ENCODE results near the gene RNF167. TPM values are rescaled to one million over a fixed set of nuclear protein-coding genes. Genes with fewer than 3 reads are reported as not detected.

RNF167 gene
- total RNA-seq, 6 experiments from 2014 or later = 52.1 to 73.5 (median 57.5) TPM

- H3K4me3 ChIP-seq = peak within 1 kb of the TSS; percentile 86 to 100 (median 91)
- peak; percentile 56 for TF ChIP-seq POLR2A (IDR thresholded peaks at IDR 0.05)
- TF ChIP-seq, protein P1, sequence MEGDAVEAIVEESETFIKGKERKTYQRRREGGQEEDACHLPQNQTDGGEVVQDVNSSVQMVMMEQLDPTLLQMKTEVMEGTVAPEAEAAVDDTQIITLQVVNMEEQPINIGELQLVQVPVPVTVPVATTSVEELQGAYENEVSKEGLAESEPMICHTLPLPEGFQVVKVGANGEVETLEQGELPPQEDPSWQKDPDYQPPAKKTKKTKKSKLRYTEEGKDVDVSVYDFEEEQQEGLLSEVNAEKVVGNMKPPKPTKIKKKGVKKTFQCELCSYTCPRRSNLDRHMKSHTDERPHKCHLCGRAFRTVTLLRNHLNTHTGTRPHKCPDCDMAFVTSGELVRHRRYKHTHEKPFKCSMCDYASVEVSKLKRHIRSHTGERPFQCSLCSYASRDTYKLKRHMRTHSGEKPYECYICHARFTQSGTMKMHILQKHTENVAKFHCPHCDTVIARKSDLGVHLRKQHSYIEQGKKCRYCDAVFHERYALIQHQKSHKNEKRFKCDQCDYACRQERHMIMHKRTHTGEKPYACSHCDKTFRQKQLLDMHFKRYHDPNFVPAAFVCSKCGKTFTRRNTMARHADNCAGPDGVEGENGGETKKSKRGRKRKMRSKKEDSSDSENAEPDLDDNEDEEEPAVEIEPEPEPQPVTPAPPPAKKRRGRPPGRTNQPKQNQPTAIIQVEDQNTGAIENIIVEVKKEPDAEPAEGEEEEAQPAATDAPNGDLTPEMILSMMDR (IDR thresholded peaks at IDR 0.05) = no peak
- no peaks in the 10 kb centered on the region for H3K27me3 ChIP-seq
- peak; percentile 68 to 89 (median 82) for DNase-seq
- ATAC-seq = peak in 1 of 4 donors; percentile 12
- peaks cover 0 to 22% (median 5%) of the 10 kb centered on the region in 4 donors for H3K4me1 ChIP-seq
- intact Hi-C loops (cut with DNase I) = no loop called here
- peaks cover 0 to 10% (median 0%) of the 10 kb centered on the region in 4 donors for H3K36me3 ChIP-seq
- WGBS (ENCODE audit: insufficient coverage, low coverage, low lambda C conversion rate, missing lambda C conversion rate) = 16% methylated on average over 7 of the region's 7 CpGs
- peak within 1 kb of the TSS; percentile 97 to 98 (median 97) for H3K27ac ChIP-seq
- no peaks in the 10 kb centered on the region for H3K9me3 ChIP-seq
These were observed 10.7 kb downstream of the RNF167 start, which contains the start of gene ENO3 for GRCh38 chr17:4950746-4951204. TSS of gene ENO3 (plus strand) at chr17:4951119. CDS start at chr17:4951830, 711 bp downstream.

DNA sequence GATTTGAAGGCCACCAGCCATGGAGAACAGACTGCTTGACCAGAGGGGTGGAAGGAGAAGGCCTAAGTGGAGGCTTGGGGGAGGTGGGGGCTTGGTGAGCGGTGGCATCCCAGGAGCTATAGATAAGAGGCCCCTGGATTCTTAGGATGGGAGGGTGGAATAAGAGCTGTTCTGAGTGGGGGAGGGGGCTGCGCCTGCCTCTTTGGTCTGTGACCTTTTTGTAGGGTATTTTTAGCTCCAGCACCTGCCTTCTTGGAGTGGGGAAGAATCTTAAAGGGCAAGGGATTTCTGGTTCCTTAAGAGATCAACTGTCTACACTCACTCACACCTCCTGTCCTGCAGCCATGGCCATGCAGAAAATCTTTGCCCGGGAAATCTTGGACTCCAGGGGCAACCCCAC is 11.4 kb downstream of the RNF167 start:
- Histone ChIP-seq H3K36me3 (peaks cover 0 to 3% (median 0%) of the 10 kb centered on the region in 4 donors), H3K4me1 (peaks cover 0 to 15% (median 5%) of the 10 kb centered on the region in 4 donors), H3K27ac (no peak overlapping the region), H3K27me3 (no peaks in the 10 kb centered on the region), H3K4me3 (peak overlapping the region in 2 of 3 donors; percentile 91 to 100), H3K9me3 (no peaks in the 10 kb centered on the region)
- WGBS (ENCODE audit: insufficient coverage, low coverage, low lambda C conversion rate, missing lambda C conversion rate) = 80% methylated on average over 1 of the region's 3 CpGs
- intact Hi-C loops (cut with DNase I) = no loop called here
- TF ChIP-seq POLR2A (IDR thresholded peaks at IDR 0.05) = no peak
- TF ChIP-seq, protein P1 (IDR thresholded peaks at IDR 0.05) = no peak
- DNase-seq (no peak), ATAC-seq (no peak)

GRCh38 chr17:4953451-4953961 is 13.4 kb downstream of the RNF167 start:
- Histone ChIP-seq H3K4me1 (peaks cover 0 to 16% (median 7%) of the 10 kb centered on the region in 4 donors), H3K27me3 (no peaks in the 10 kb centered on the region), H3K9me3 (no peaks in the 10 kb centered on the region), H3K27ac (no peak overlapping the region), H3K4me3 (no peak overlapping the region), H3K36me3 (no peaks in the 10 kb centered on the region)
- intact Hi-C loops (cut with DNase I) = no loop called here
- TF ChIP-seq POLR2A (IDR thresholded peaks at IDR 0.05) = no peak
- TF ChIP-seq, protein P1 (IDR thresholded peaks at IDR 0.05) = no peak
- DNase-seq (no peak), ATAC-seq (no peak)
- WGBS (ENCODE audit: insufficient coverage, low coverage, low lambda C conversion rate, missing lambda C conversion rate) = 98% methylated on average over 6 of the region's 14 CpGs

DNA sequence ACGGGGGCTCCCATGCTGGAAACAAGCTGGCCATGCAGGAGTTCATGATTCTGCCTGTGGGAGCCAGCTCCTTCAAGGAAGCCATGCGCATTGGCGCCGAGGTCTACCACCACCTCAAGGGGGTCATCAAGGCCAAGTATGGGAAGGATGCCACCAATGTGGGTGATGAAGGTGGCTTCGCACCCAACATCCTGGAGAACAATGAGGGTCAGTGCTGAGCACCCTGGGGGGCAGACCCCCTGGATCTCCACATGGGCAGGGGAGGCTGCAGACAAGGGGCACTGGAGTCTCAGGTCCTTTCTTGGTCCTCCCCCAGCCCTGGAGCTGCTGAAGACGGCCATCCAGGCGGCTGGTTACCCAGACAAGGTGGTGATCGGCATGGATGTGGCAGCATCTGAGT is 15.0 kb downstream of the RNF167 start:
- ATAC-seq (no peak), DNase-seq (no peak)
- Histone ChIP-seq H3K9me3 (no peaks in the 10 kb centered on the region), H3K36me3 (peaks cover 0 to 6% (median 0%) of the 10 kb centered on the region in 4 donors), H3K27me3 (no peaks in the 10 kb centered on the region), H3K4me3 (no peak overlapping the region), H3K27ac (no peak overlapping the region), H3K4me1 (peaks cover 0 to 28% (median 14%) of the 10 kb centered on the region in 4 donors)
- TF ChIP-seq, protein P1 (IDR thresholded peaks at IDR 0.05) = no peak
- no peak for TF ChIP-seq POLR2A (IDR thresholded peaks at IDR 0.05)
- 89% methylated on average over 3 of the region's 8 CpGs for WGBS (ENCODE audit: insufficient coverage, low coverage, low lambda C conversion rate, missing lambda C conversion rate)
- intact Hi-C loops (cut with DNase I) = no loop called here
